Right lobe of liver (tissue), 6 donors: Measurements from ENCODE around the gene APOL3. TPM values are rescaled to one million over a fixed set of nuclear protein-coding genes. Genes with fewer than 3 reads are reported as not detected.
"Not testable (repeated sequence)": the region's sequence is repeated elsewhere in the genome, so short reads cannot be mapped to it uniquely, and the experiment has no call there.

ENCODE experiments used
- ATAC-seq, 4 donors: fragments of 200-7000 bp; cut with Tn5 transposase; one replicate each; pipeline ENCODE4 v1.9.1; 2020; ENCODE audit warnings: mild to moderate bottlenecking in 4 of 4, moderate library complexity in 4 of 4
- DNase-seq, 3 donors: peaks; one replicate each; pipeline ENCODE4 v3.0.0-alpha.2; 2020
- H3K27ac ChIP-seq, 3 donors: fragments of 200-600 bp; one replicate each; pipeline ENCODE4 v1.8.0; 2022
- H3K27me3 ChIP-seq, 2 donors: fragments of 200-600 bp; one replicate each; pipeline ENCODE4 v1.8.0; 2022
- H3K36me3 ChIP-seq, 4 donors: fragments of 200-600 bp; sonication (generic) in 1 of 4; one replicate each; pipeline versions ENCODE4 v1.5.1 to v1.8.0; 2017 to 2022; ENCODE audit warnings: control low read depth in 1 of 4
- H3K4me1 ChIP-seq, 4 donors: fragments of 200-600 bp; sonication (generic) in 1 of 4; one replicate each; pipeline versions ENCODE4 v1.5.1 to v1.8.0; 2017 to 2022; ENCODE audit warnings: control low read depth in 1 of 4
- H3K4me3 ChIP-seq, 3 donors: fragments of 200-600 bp; one replicate each; pipeline ENCODE4 v1.8.0; 2022
- H3K9me3 ChIP-seq, 4 donors: fragments of 200-600 bp; sonication (generic) in 1 of 4; one replicate each; pipeline versions ENCODE4 v1.5.1 to v1.8.0; 2017 to 2022; ENCODE audit warnings: control low read depth in 1 of 4
- CTCF ChIP-seq, 4 donors: fragments of 200-600 bp in 3 of 4; fragments of 450-650 bp in 1 of 4; IDR thresholded peaks; one replicate each; pipeline versions ENCODE4 v1.5.1 to v1.8.0; 2016 to 2022; ENCODE audit warnings: antibody characterized with exemption in 4 of 4, mild to moderate bottlenecking in 2 of 4
- POLR2A ChIP-seq: fragments of 450-650 bp; IDR thresholded peaks from one replicate; pipeline ENCODE4 v1.6.1; 2017; ENCODE audit warnings: antibody characterized with exemption, mild to moderate bottlenecking
- WGBS: methylation state at CpG from one replicate; pipeline ENCODE4 v1.1.6; 2018; ENCODE audit warnings: low coverage, low lambda C conversion rate; ENCODE audit not compliant: insufficient coverage; ENCODE audit errors: missing lambda C conversion rate; 5-methylcytosine and 5-hydroxymethylcytosine counted together
- intact Hi-C, 2 donors: fragments of 100-400 bp; cut with DNase I; formaldehyde crosslinking; loops; one replicate each; pipeline versions ENCODE4 v1.11.2 to v1.14.1; 2022
- total RNA-seq, 6 experiments: library from RNA; depleted of rRNA in 2 of 6; stranded (reverse); fragments of >200 nt in 2 of 6; fragmentation: NEBNext Ultra II Directional in 3 of 6; extraction: Animal tissue kit (Norgen Biotek cat#: 25700) in 3 of 6; gene quantifications; one replicate each; pipeline versions ENCODE4 v1.1.0 to v1.2.4, GENCODE V29; 2016 to 2023
- donor health status: DM: no; HTN: yes; CAD: no.
- donor health status: DM: no; HTN: no; CAD: no.
- donor health status: DM: no; HTN: no; CAD: no.
- donor health status: DM: no; HTN: yes; CAD: no.
- donor health status: DM: no; HTN: yes; CAD: no.

Gene APOL3
- total RNA-seq, 6 experiments from 2014 or later, result 21.7 to 80.5 (median 30.2) TPM

GRCh38 chr22:36163497-36163896, 2.9 kb upstream of the APOL3 start:
- peak overlapping the region; percentile 53 to 96 (median 94) for H3K27ac ChIP-seq
- intact Hi-C loops, result no loop called here
- H3K9me3 ChIP-seq, result no peaks in the 10 kb centered on the region
- no peaks in the 10 kb centered on the region for H3K27me3 ChIP-seq
- ATAC-seq (peak in 2 of 4 donors; percentile 3 to 32), DNase-seq (peak in 1 of 3 donors; percentile 66)
- no peak for TF ChIP-seq POLR2A
- TF ChIP-seq CTCF (IDR thresholded peaks at IDR 0.05), result no peak
- peak overlapping the region in 2 of 3 donors; percentile 30 to 59 for H3K4me3 ChIP-seq
- peaks cover 0 to 71% (median 29%) of the 10 kb centered on the region in 4 donors for H3K4me1 ChIP-seq
- no peaks in the 10 kb centered on the region for H3K36me3 ChIP-seq
- 33% methylated on average over 1 of the region's 2 CpGs for WGBS

GRCh38 chr22:36162127-36163034, 1.8 kb upstream of the APOL3 start:
- 16% methylated on average over 6 of the region's 6 CpGs for WGBS
- H3K4me3 ChIP-seq, result peak overlapping the region in 2 of 3 donors; percentile 30 to 59

GRCh38 chr22:36161793-36162126, 1.2 kb upstream of the APOL3 start:
- 33% methylated on average over 5 of the region's 5 CpGs for WGBS
- H3K27ac ChIP-seq, result peak overlapping the region; percentile 53 to 96 (median 94)
- H3K27me3 ChIP-seq, H3K36me3 ChIP-seq, intact Hi-C loops, ATAC-seq, H3K4me3 ChIP-seq, DNase-seq, H3K9me3 ChIP-seq: not testable (repeated sequence)
- H3K4me1 ChIP-seq, result peaks cover 0 to 73% (median 32%) of the 10 kb centered on the region in 4 donors

More at GRCh38 chr22:36162127-36163034, 1.8 kb upstream of the APOL3 start:
- ATAC-seq (peak in 1 of 4 donors; percentile 11), DNase-seq (no peak)
- intact Hi-C loops, result no loop called here
- Histone ChIP-seq H3K27ac (peak overlapping the region; percentile 53 to 96 (median 94)), H3K36me3 (no peaks in the 10 kb centered on the region), H3K4me1 (peaks cover 0 to 77% (median 34%) of the 10 kb centered on the region in 4 donors), H3K27me3 (no peaks in the 10 kb centered on the region), H3K9me3 (no peaks in the 10 kb centered on the region)
- TF ChIP-seq POLR2A, result peak; percentile 16
- TF ChIP-seq CTCF (IDR thresholded peaks at IDR 0.05), result no peak

- peak; percentile 89 to 91 (median 89) for DNase-seq
- H3K27me3 ChIP-seq, result no peaks in the 10 kb centered on the region
- peaks cover 0 to 82% (median 33%) of the 10 kb centered on the region in 4 donors for H3K4me1 ChIP-seq
Observed at GRCh38 chr22:36156515-36157419, 3.8 kb downstream of the APOL3 start.

More at GRCh38 chr22:36156515-36157419, 3.8 kb downstream of the APOL3 start:
- peak; percentile 28 for TF ChIP-seq POLR2A
- no peak for TF ChIP-seq CTCF (IDR thresholded peaks at IDR 0.05)
- Histone ChIP-seq H3K36me3 (no peaks in the 10 kb centered on the region), H3K9me3 (no peaks in the 10 kb centered on the region), H3K27ac (peak overlapping the region; percentile 78 to 96 (median 88)), H3K4me3 (peak overlapping the region; percentile 32 to 48 (median 46))
- under 1% methylated on average over 15 of the region's 15 CpGs for WGBS
- peak; percentile 68 to 83 (median 78) for ATAC-seq
- intact Hi-C loops, result no loop called here
